ENCODE results near the gene DENND2A.
"Not testable (repeated sequence)": the region's sequence is repeated elsewhere in the genome, so short reads cannot be mapped to it uniquely, and the experiment has no call there.

The DENND2A gene

DNA sequence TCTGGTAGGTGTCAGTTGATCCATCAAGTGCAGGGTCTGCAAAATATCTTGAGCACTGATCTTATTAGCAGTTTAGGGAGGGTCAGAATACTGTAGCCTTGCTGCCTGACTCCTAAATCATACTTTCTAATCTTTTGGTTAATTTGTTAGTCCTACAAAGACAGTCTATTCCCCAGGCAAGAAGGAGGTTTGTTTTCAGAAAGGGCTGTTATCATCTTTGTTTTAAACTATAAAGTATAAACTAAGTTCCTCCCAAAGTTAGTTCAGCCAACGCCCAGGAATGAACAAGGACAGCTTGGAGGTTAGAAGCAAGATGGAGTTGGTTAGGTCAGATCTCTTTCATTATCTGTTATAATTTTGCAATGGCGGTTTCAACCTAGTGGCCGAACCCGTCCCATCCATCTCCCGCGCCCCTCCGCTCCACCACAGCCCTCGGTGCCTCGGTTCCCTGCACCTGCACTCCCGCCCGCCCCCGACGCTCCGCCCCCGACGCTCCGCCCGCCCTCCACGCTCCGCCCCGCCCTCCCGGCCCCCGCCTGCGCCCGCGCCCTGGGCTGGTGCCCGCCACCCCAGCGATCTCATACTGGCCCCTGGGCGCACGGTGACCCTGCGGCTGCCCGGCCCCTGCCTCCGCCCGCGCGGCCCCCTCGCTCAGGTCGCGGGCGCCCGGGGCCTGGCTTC lies 31.9 kb upstream of the DENND2A start, which contains the start of gene ADCK2:
Gene ADCK2, plus strand, starts transcription at position 564 of the 681 bp plus-strand sequence. CDS start 386 bp downstream, outside the sequence.
- DNase-seq = peak; percentile 32

DNA sequence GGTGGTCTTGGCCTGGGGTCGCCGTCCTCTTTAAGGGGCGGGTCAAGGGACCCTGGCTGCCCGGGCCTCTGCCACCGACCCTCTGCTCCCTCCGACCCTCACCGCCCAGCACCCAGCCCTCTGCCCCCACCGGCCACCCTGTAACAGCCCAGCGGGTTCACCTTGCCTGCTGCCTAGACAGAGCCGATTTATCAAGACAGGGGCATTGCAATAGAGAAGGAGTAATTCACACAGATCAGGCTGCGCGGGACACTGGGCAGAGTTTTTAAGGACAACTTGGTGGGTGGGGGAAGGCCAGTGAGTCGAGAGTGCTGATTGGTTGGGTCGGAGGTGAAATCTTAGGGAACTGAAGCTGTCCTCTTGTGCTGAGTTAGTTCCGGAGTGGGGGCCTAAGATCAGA lies 31.4 kb upstream of the DENND2A start:
- no peak for DNase-seq

DNA sequence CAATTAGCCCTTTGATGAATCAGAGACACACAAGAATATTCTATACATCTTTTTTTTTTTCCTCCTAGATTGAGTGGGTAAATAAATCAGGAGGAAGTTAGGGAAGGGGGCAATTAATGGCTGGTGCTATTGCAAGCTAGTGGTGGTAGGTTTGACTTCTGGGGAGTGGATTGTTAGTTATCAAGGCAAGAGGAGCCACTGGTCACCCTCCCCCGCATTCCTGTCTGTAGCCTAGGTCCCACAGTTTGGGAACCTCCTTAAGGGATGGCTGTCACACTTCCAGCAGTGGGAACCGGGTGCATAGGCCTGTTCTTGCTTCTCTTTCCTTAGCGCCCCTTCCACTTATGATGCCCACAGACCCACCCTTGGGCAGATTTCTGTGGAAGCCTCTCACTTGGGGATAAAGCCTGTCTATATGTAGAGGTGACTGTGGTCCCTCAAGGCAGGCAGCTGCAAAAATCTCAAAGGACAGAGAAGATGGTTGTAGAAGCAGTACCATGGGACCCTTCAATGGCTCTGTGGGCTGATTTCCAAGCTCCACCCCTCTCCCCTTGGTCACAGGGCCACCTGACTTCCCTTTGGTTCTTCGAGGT lies 29.8 kb upstream of the DENND2A start:
- DNase-seq = no peak

DNA sequence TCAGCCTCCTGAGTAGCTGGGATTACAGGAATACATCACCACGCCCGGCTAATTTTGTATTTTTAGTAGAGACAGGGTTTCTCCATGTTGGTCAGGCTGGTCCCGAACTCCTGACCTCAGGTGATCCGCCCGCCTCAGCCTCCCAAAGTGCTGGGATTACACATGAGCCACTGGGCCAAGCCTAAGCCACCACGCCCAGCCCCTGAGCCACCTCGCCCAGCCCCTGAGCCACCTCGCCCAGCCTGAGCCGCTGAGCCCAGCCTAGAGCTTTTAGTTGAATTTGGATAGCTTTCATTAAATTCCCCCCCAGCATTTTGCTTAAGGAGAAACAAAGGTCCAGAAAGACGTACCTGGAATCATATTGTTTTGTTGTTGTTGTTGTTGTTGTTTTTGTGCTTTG lies 29.2 kb upstream of the DENND2A start:
- not testable (repeated sequence) for DNase-seq

DNA sequence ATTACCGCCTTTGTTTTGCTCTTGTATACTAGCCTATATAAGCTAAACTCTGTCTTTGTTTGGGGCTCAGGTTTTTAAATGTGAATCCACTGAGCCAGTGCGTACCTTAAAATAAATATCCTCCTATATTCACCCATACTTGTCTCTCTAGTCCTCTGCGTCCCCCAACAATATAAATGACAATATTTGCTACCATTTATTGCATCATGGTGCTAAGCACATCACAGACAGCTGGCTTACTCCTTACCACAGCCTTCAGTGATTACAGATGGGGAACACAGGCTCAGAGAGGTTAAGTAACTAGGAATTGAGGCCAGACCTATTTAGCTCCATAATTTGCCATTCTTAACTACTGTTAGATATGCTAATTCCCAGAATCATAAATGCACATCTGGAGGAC lies 28.7 kb upstream of the DENND2A start:
- DNase-seq = no peak

DNA sequence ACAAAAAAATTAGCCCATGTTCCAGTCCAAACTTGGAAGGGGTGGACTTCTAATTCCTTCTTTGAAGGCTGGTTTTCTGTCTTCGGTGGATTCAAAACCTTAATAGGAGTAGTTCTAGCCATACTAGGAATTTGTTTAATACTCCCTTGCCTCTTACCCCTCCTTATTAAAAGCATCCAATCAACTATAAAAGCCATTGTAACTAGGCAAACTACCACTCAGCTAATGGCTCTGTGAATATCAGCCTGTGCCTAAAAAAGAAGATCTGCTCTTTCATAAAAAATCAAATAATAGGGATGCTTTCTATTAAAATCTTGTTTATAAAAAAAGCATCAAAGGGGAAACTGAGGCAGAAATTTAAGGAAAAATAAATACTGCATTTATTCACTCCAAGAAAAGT lies 28.0 kb upstream of the DENND2A start:
- DNase-seq = no peak

DNA sequence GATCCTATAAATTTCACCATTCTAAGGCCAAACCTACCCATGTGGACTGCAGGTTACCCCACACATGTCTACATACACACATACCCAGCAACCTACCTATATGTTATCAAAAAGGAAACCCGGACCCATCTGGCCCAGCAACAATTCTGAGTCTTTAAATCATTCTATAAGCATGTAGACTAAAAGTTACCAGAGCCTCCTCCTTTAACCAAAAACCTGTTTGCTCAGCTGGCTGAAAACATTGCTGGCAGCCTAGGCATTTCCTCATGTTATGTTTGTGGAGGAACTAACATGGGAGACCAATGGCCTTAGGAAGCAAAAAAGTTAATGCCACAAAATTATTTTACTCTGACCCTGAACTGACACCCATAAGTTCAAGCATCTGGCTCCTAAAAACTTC lies 26.9 kb upstream of the DENND2A start:
- no peak for DNase-seq

DNA sequence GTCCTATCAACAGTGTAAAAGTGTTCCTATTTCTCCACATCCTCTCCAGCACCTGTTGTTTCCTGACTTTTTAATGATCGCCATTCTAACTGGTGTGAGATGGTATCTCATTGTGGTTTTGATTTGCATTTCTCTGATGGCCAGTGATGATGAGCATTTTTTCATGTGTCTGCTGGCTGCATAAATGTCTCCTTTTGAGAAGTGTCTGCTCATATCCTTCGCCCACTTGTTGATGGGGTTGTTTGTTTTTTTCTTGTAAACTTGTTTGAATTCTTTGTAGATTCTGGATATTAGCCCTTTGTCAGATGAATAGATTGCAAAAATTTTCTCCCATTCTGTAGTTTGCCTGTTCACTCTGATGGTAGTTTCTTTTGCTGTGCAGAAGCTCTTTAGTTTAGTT lies 22.3 kb upstream of the DENND2A start:
- DNase-seq = not testable (repeated sequence)

DNA sequence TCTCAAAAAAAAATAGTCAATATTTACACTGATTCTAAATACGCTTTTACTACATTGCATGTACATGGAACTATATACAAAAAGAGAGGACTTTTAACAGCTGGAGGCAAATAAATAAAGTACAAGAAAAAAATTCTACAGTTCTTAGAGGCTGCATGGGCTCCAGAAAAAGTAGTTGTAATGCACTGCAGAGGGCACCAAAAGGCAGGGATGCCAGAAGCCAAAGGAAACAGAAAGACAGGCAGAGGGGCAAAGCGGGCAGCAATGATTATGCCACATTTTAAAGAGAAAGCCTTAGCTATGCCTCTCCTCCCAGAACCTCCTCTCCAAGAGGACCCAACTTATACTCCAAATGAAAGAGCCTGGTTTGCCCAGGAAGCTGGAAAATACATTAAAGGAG lies 20.5 kb upstream of the DENND2A start:
- no peak for DNase-seq

DNA sequence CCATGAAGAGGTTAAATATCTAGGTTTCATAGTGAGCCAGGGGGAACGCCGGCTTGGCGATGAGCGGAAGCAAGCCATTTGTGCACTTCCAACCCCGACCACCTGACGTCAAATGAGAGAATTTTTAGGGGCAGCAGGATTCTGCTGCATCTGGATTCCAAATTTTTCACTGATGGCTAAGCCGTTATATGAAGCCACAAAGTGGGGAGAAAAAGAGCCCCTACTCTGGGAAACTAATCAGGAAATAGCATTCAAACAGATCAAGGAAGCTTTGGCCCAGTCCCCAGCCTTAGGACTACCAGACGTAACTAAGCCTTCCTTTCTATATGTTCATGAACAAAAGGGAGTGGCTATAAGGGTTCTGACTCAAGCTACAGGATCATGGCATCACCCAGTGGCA lies 19.2 kb upstream of the DENND2A start:
- DNase-seq = no peak

DNA sequence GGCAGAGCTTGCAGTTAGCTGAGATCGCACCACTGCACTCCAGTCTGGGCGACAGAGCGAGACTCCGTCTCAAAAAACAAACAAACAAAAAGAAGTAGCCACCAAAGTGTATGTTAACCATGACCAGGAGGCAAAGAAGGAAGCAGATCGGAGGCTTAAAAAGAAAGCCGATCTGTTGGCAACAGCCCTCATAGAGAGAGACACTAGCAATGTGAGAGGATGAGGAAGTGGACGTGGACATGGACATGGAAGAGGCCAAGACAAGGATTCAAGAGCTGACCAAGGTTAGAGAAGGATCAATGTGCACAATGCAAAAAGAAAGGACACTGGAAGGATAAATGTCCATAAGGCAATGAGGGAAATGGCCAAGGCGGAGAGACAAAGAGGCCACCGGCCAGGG lies 17.3 kb upstream of the DENND2A start:
- no peak for DNase-seq

DNA sequence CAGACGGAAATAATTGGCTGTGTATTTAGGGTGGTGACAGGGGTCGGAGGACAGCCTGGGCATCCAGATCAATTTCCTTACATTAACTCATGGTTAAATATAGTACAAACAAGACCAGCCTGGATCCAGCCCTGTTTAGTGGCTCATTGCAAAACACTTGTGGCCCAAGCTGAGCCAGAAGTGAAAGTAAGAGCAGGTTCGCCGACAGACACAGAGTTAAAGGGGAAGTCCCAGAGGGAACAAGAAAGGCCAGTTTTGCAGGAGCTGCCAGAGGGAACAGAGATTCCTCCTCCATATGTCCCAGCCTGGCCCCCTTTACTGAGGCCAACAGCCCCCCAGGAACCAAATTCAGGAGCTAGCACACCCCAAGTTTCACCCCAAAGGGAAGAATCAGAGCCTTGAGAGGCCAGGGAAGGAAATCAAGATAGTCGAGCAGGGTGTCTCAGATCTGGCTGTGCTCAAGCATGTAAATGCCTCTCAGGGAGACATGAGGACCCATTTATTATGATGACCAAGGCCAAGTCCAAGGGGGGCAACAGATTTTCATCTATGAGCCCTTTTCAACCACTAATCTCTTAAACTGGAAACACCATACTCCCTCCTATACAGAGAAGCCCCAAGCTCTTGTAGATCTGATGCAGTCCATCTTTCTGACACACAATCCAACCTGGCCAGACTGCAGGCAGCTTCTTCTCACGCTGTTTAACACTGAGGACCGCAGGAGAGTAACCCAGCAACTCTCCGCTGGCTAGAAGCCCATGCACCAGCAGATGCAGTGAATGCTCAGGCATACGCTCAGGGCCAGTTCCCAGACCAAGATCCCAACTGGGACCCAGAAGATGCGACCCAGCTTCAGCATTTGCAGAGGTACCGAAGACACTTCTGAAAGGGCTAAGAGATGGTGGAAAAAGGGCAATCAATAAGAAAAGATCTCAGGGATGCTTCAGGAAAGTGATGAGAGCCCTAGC lies 16.2 kb upstream of the DENND2A start:
- DNase-seq = no peak

DNA sequence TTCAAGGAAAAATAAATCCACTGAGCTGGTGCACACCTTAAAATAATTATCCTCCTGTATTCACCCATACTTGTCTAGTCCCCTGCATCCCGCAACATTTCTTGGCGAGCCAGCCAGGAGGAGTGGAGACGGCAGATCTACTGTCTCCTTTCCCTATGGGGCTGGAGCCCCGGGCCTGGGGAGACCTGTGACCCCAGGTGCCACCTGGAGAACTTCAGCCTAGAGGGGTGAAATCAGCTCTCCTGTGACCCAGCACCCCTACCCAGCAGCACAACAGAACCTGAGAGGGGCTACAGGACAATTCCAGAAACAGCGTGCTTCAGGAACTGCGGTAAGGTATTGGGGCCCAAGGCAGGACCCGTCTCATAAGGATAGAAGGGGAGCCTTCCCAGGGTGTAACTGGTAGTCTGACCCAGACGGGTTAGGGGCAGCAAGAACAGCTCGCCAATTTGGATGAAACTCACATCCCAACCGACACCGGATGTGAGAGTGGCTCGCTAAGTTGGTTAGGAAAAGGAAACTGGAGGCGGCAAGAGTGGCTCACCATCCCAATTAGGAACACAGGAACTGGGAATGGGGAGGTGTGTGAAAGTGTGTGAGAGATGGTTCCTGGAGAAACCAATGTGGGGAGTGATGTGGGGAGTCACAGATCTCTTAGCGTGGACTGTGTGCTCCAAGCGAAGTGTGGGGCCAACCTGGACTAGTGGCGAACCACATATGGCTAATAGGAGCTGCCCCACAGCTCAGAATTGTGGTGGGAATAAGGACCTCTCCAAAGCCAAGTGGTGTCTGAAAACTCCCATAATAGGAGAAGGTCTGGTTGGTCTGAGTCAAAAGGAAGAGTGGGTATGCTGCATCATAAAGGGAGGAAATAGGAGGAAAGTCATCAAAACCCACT lies 15.1 kb upstream of the DENND2A start:
- no peak for DNase-seq

DNA sequence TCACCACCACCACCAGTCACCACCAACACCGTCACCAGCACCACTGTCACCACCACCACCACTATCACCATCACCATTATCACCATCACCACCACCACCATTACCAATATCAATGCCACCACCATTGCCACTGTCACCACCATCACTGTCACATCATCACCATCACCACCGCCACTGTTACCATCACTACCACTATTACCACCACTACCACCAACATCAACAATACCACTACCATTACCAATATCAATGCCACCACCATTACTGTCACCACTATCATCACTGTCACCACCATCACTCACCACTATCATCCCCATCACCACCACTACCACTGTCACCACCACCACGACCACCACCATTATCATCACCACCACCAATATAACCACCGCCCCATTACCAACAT lies 14.0 kb upstream of the DENND2A start:
- no peak for DNase-seq

DNA sequence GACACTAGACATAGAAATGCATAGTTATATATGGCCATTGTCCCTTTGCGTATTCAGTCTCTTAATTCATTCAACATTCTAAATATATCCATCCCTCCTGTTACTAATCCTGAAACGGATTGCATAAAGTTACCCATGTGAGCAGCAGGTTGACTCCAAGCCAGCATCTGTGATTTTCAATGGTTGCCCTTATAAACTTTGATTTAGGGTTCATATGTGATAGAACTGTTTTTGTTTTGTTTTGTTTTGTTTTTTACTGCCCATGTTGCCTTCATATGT lies 13.4 kb upstream of the DENND2A start:
- DNase-seq = no peak

DNA sequence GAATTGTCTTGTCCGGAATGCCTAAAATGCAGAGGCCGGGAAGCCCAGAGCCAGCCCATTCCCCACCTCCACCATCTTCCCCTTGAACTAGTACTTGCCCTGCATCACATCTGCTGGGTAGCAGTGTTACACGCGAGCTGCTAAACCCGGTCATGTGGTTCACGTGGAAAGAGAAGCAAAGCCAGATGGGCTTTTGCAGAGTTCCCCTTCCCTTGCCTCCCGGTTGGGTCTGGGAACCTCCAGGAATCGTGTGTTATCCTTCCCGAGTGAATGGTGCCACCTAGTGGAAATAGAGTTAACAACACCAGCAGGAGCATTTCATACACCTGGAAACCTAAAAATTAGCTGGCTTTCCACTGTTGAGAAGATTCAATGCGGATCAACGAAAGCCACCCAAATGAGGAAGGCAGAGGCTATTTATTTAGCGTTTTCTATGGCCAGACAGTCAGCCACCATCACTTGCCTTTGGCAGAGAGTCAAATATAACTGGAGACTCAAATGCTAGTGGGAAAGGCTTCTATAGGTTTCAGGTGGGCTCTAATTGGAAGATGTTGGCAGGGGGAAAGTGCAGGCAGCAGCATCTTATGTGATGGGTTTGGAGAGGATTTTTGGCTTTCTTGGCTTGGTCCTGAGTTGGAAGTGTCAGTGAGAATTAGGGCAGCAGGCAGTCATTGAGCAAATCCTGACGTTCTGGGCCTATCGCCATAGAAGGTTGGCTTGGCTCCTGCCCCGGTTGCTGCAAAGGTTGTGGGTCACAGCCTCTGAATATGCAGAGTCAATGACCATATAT lies 12.9 kb upstream of the DENND2A start:
- DNase-seq = peak; percentile 80

DNA sequence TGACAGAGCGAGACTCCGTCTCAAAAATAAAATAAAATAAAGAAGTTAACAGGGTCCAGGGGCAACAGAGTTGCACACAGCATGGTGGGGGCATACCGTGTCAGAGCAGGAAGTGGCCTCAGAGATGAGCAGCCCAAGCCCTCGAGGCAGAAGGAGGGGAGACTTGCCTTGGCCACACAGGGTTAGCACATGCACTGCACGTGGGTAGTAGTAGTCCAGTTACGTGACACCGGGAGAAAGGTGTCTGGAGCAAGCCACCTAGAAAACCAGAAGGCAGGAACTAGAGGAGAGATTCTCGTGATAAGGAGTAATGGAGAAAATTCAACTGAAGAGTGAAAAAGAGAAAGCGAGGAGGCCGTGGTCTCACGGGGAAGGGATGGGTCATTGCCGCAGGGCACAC lies 9.8 kb upstream of the DENND2A start:
- no peak for DNase-seq

DNA sequence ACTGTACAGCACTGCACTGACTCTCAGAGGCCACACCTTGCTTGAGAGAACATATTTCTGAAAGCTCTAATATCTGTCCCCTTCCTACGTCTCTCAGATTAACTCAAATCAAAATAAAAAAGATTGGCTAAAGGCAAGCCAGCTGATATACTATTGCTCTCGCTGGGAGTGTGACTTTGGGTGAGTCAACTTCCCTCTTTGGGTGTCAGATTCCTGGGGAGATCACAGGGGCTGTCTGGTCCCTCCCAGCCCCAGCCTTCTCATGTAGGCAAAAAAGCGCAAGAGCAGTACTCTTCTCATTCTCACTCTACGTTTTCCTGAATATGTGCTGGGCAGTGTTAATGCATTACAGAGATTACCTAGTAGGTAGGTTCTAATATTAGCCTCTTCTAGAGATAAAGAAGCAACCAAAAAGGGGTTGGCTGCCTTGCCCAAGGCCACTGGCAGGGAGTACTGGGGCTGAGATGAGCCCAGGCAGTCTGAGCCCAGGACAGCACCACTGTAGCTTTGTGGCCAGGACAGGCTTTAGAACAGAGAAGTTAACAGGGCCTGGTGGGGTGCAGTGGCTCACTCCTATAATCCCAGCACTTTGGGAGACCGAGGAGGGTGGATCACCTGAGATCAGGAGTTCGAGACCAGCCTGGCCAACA lies 9.1 kb upstream of the DENND2A start:
- no peak for DNase-seq

DNA sequence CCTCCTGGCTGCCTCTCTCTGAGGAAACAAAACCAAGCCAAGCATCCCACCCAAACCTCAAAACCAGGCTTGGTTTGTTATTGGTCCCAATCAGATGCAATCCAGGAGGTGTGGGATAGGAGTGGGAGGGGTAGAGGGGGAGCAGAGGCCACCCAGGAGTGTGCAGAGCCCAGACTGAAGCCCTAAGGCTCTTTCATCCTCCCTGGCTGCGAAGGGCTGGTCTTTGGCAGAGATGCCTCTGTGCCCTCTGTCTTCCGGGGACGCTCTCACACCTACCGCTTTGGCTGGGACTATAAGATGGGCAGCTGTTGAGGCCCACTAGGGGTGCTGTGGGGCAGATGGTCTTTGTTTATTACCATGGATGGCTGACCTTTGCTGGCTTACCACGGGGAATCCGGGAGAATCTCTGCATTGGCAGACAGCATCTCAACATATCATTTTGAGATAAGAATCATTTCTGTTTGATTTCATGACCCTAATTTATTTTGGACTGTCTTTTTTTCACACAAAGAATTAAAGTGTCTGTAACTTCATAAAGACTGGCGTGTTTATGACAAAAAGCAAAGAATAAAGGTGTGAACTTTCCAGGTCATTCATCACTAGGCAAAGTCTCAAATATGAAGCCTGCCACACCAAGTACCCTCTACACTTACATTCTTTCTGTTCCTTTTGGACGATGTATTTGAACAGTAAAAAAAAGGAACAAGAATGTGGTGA lies 6.5 kb upstream of the DENND2A start:
- peak; percentile 82 for DNase-seq

DNA sequence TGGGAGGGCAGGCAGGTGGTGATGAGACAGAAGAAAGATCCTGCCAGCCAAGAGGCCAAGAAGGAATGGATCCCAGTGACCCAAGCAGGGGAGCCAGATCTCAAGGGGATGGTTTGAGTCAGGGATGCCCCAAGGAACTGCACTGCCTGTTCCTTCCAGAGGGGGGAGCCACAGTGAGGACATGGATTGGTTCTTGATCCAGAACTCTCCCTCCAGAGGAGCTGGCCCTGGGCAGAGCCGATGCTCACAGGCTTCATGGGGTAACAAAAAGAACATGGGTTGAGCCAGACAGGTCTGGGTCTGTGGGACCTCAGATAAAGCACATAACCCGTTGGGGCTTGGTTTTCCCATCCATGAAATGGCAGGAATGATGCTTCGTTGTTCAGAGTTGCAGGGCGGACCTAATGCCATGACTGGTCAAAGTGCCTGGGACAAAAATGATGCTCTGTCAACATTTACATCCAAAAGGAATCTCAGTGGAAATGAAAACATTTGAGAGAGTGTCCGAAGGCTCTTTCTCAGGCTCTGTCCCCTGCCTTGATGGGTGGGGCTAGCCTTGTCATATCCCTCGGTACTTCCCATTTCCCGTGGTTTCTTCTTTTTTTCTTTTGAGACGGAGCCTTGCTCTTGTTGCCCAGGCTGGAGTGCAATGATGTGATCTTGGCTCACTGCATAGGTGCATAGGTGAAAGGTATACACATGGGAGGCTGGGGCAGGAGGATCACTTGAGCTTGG lies 4.7 kb upstream of the DENND2A start:
- DNase-seq = no peak

All from retina (tissue), 1 donor.